GM18858 (cell line): ENCODE results near the gene YIPF5.

Source experiments
- ATAC-seq: cut with Tn5 transposase; IDR thresholded peaks from one replicate; pipeline ENCODE4 v1.9.1; 2021; ENCODE audit not compliant: unreplicated experiment

Gene YIPF5

DNA sequence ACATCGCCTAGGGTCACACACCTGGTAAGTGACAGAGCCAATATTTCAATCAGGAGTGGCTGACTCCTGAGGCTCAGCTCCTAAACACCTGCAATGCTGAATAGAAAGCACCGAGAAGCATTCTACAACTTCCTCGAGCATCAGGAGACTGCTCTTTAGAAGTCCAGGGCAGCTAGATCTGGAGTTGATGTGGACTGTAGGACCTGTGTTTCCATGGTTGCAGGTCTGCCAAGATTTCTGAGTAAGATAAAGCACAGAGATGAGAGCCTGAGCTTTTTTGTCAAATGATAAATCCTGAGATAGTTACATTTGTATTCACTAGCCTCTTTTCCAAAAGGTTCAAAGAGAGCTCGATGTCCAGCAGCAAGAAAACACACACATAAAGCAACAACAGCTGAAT is 43.8 kb downstream of the YIPF5 start:
- ATAC-seq, result no peak

- no peak for ATAC-seq
Observed at GRCh38 chr5:144125163-144125726, 45.2 kb downstream of the YIPF5 start.

DNA sequence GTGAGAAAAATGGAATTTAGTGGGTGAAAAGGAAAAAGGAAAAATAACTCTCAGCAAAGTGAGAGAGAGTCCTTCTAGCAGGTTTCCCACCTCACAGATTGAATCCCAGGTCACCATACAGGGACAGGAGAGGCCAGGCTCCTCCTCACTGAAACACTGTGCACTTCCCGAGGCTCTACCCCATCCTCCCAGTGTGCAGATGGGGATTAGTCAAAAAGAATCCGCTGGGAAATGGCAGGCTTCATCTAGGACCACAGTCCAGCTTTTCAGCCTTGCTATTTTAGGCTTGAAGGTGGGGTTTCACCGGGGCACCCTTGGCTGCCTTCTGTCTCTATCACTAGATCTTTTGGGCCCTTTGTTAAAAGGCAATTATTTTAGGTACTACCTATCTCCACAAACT is 47.8 kb downstream of the YIPF5 start:
- no peak for ATAC-seq

DNA sequence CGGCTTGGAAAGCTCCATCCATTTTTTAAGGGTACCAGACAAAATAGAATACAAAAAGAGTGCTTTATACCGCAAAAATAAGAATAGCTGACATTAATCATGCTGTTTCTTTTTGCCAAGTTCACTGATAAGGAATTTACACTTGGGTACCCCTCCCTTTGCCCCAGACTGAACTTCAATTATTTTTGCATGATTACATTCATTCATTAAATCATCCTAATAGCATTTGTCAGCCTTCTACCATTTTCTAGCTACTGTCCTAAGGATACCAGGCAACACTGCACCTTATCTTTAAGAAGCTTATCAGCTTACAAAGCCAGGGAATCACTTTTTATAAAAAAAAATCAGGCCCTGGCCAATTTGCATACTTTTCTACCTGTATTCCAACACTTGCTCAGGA is 48.4 kb downstream of the YIPF5 start:
- no peak for ATAC-seq

- ATAC-seq, result no peak
Observed at GRCh38 chr5:144121577-144121976, 48.9 kb downstream of the YIPF5 start.

DNA sequence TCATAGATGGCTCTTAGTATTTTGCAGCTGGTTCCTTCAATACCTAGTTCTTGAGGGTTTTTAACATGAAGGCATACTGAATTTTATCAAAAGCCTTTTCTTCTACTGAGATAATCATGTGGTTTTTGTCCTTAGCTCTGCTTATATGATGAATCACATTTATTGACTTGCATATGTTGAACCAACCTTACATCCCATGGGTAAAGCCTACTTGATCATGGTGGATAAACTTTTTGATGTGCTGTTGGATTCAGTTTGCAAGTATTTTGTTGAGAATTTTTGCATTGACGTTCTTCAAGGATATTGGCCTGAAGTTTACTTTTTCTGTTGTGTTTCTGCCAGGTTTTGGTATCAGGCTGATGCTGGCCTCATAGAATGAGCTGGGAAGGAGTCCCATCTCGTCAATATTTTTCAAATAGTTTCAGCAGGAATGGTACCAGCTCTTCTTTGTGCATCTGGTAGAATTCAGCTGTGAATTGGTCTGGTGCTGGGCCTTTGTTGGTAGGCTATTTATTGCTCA is 49.7 kb downstream of the YIPF5 start:
- no peak for ATAC-seq

GRCh38 chr5:144117412-144117811 is 53.0 kb downstream of the YIPF5 start:
- no peak for ATAC-seq

DNA sequence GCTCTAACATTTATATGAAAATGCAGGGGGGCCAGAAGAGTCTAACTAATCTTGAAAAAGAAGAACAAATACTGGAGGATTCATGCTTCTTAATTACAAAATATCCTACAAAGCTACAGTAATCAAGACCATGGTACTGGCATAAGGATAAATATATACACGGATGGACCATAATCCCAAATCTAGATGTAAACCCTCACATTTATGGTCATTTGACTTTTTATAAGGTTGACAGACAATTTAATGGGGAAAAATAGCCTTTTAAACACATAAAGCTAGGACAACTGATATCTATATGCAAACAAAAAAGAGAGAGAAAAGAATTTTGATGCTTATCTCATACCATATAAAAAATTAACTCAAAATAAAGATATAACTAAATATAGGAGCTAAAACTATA is 55.9 kb downstream of the YIPF5 start:
- ATAC-seq, result no peak
